Astrocyte of the cerebellum (primary cell): ENCODE results near the gene JARID2.
A peak's percentile ranks its signal among the peaks of the same experiment; 100 is the strongest.

ENCODE experiments used
- DNase-seq: peaks from one replicate; pipeline ENCODE4 v3.0.0-alpha.2; 2011; ENCODE audit warnings: low read depth
- H3K4me3 ChIP-seq: 2 replicates; pipeline ENCODE4 v1.5.1; 2011; ENCODE audit warnings: mild to moderate bottlenecking, low read depth, low read length, moderate library complexity
- in situ Hi-C: cut with HindIII; loops from 2 replicates; pipeline ENCODE4 v1.10.0; 2017; ENCODE audit warnings: low sequenced_read_pairs
- TF ChIP-seq, protein P1 (sequence below): IDR thresholded peaks from 2 replicates; pipeline ENCODE4 v1.5.1; 2012; ENCODE audit warnings: low read length, low read depth, moderate library complexity, mild to moderate bottlenecking; ENCODE audit errors: missing control alignments

Gene JARID2

GRCh38 chr6:15485936-15486335 is 240.1 kb downstream of the JARID2 start:
- H3K4me3 ChIP-seq = no peak overlapping the region
- no peak for DNase-seq
- TF ChIP-seq, protein P1, sequence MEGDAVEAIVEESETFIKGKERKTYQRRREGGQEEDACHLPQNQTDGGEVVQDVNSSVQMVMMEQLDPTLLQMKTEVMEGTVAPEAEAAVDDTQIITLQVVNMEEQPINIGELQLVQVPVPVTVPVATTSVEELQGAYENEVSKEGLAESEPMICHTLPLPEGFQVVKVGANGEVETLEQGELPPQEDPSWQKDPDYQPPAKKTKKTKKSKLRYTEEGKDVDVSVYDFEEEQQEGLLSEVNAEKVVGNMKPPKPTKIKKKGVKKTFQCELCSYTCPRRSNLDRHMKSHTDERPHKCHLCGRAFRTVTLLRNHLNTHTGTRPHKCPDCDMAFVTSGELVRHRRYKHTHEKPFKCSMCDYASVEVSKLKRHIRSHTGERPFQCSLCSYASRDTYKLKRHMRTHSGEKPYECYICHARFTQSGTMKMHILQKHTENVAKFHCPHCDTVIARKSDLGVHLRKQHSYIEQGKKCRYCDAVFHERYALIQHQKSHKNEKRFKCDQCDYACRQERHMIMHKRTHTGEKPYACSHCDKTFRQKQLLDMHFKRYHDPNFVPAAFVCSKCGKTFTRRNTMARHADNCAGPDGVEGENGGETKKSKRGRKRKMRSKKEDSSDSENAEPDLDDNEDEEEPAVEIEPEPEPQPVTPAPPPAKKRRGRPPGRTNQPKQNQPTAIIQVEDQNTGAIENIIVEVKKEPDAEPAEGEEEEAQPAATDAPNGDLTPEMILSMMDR = no peak
- in situ Hi-C loops = no loop called here

DNA sequence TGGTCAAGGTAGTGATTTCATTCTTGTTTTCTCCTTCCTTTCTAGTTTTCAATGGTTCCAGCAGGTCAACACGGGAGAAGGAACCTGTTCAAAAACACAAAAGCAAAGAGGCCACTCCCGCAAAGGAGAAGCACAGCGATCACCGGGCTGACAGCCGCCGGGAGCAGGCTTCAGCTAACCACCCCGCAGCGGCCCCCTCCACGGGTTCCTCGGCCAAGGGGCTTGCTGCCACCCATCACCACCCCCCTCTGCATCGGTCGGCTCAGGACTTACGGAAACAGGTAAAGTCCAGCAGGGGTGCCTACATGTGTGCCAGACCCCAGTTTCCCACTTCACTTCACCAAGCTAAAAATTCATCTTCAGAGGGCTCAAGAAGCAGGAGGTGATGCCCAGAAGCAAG is 241.4 kb downstream of the JARID2 start:
- TF ChIP-seq, protein P1 = no peak
- no peak for DNase-seq
- in situ Hi-C loops = no loop called here
- H3K4me3 ChIP-seq = no peak overlapping the region

GRCh38 chr6:15489261-15489962 is 243.5 kb downstream of the JARID2 start:
- TF ChIP-seq, protein P1 = no peak
- no peak for DNase-seq
- in situ Hi-C loops = no loop called here
- no peak overlapping the region for H3K4me3 ChIP-seq

DNA sequence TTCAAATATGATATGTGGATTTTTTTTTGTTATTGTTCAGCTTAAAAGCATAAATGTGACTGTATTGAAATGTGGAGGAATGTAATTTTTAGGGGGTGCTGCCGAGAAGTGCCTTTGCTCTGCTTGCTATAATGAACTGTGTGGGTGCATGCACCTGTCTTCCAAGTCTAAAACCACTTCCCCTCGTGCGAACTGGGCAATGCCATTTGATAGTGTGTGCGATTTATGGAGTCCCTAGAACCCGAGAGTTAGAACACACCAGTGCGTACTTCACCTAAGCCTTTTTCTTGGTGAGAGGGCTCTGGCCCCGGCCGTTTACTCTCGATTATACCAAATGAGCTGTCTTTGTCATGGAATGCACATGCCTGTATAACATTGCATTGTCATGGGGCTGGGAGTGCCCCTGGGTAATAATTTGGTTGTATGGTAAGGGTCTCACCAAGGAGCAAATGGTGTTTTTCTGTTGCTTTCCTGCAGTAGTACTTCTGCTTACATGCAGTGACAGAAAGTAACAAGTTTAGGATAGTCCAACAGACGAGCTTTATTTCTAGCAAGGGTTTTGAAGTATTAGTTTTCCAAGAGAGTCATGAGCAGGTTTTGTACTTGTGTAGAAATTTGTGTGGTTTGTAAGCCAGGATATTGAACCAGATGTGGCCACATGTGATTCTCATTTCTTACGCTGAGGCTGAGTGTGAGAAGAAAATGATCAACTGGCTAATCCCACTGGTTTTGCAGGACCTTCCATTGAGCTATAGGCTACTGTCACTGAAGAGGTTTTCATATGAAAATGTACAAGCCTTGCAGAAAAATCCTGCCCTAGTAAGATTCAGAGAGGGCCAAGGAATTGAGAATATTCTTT is 244.6 kb downstream of the JARID2 start:
- in situ Hi-C loops = no loop called here
- TF ChIP-seq, protein P1 = no peak
- H3K4me3 ChIP-seq = no peak overlapping the region
- no peak for DNase-seq

- in situ Hi-C loops = no loop called here
- DNase-seq = peak; percentile 53
- no peak overlapping the region for H3K4me3 ChIP-seq
- TF ChIP-seq, protein P1 = peak; percentile 99
Measured at GRCh38 chr6:15491255-15491985, 245.6 kb downstream of the JARID2 start.

GRCh38 chr6:15491986-15492269 is 246.1 kb downstream of the JARID2 start:
- TF ChIP-seq, protein P1 = no peak
- no peak overlapping the region for H3K4me3 ChIP-seq
- DNase-seq = no peak
- in situ Hi-C loops = no loop called here
